ENCODE results near the gene ZNF316.

Gene ZNF316

DNA sequence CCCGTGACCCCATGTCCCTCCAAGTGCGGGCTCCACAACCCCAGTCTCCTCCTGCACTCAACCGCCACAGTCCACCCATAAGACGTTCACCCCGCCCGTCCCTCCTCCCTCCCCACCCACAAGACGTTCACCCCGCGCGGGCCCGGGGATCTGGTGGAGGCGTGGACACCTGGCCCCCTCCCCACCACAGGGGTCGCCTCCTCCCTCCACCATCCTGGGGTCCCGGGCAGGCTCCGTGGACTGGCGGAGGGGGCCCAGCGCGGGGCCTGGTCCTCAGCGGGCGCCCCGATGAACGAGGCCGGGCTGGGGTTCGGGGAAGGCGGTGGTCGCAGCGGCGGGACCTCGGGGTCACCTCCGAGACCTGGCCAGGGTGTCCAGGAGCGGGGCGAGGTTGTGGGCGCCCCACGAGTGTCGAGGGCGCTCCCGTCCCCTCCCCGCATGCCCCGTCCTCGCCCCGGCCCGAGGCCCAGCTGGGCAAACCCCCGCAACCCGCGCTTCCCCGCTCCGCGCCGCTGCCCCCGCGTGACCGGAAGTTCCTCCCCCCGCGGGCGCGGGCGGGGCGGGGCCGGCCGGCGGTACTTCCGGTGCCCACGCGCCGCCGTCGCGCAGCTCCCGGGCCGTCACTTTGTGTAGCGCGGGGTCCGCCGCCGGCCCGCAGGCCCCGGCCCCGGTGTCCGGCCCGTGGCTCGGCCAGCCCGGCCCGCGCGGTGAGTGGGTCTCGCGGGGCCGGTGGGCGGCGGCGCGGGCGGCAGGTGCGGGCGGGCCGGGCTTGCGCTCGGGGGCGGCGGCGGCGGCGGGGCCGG, at the start of gene ZNF316:
ZNF316 (plus strand) TSS at position 578 of the 803 bp plus-strand sequence. CDS start 5,092 bp downstream, outside the sequence.
- TF ChIP-seq ZNF274 (IDR thresholded peaks at IDR 0.05; ENCODE audit: low read depth, low read length) = no peak
- H3K4me3 ChIP-seq (ENCODE audit: low read length) = peak within 1 kb of the TSS; percentile 67

DNA sequence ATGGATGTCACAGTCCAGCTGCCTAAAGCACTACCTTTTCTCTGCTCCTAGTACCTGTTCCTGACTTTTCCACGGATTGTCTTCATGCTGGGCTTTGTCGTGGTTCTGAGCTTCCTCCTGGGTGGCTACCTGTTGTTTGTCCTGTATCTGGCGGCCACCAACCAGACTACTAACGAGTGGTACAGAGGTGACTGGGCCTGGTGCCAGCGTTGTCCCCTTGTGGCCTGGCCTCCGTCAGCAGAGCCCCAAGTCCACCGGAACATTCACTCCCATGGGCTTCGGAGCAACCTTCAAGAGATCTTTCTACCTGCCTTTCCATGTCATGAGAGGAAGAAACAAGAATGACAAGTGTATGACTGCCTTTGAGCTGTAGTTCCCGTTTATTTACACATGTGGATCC, 48.6 kb upstream of the ZNF316 start:
- no peak overlapping the region for H3K4me3 ChIP-seq (ENCODE audit: low read length)
- TF ChIP-seq ZNF274 (IDR thresholded peaks at IDR 0.05; ENCODE audit: low read depth, low read length) = no peak

DNA sequence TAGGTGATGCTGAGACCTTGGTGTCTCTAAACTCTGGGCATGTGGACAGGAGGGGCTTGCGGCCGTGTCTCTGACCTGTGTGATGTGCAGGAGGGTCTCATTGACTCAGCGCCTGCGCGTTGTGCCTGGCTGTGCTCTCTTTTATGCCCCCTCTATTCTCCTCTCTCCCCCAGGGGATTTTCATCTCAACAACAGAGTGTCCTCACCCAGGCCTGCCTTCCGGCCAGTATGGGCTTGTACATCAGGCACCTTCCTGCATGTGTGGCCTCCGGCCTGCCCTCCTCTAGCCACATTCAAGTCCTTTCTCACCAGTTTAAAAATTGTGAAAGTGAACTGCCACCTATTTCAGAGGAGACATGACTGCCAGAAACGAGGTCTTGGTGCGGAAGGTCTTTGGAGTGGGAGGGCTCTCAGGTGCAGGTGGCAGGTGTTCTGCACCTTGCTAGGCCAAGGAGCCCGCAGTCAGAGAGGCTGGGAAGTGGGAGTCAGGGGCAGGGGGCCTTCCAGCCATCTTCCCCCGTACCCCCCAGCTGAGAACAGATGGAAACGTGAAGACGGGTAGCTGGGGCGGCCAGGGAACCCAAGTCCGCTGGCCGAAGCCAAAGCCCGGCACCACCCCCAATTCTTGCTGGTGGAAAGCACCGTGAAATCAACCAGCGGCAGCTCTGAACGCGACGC, 47.8 kb upstream of the ZNF316 start:
- H3K4me3 ChIP-seq (ENCODE audit: low read length) = no peak overlapping the region
- TF ChIP-seq ZNF274 (IDR thresholded peaks at IDR 0.05; ENCODE audit: low read depth, low read length) = no peak

DNA sequence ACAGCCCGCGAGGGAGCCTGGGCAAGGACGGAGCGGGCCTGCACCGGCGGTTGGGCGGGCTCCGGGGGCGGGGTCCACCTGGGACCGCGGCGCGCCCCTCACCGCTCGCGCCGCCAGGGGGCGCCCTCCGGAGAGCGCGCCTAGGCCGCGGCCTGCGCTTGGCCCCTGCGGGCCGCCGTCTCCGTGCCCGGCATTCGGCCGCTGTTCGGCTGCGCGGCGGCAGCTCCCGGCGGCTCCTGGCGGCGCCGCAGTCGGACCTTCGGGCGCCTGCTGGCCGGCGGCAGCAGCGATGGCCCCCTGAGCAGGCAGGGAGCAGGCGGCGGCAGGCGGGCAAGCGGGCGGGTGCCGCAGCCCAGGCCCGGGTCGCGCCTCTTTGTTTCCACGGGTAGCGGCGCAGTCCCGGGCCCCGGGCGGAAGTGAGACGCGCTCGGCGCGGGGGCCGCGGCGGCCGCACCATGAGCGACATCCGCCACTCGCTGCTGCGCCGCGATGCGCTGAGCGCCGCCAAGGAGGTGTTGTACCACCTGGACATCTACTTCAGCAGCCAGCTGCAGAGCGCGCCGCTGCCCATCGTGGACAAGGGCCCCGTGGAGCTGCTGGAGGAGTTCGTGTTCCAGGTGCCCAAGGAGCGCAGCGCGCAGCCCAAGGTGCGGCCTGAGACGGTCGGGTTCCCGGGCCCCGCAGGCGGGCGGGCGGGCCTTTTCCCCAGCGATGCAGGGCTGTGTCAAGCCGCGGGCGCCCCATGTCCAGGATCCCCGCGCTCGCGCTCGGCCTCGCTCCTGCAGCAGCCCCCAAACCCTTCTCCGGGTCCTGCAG, 47.1 kb upstream of the ZNF316 start, which contains the start of gene INTS15:
INTS15 (plus strand) TSS at position 193 of the 816 bp plus-strand sequence; CDS start at position 456, 263 bp downstream.
- peak within 1 kb of the TSS; percentile 92 for H3K4me3 ChIP-seq (ENCODE audit: low read length)
- no peak for TF ChIP-seq ZNF274 (IDR thresholded peaks at IDR 0.05; ENCODE audit: low read depth, low read length)

DNA sequence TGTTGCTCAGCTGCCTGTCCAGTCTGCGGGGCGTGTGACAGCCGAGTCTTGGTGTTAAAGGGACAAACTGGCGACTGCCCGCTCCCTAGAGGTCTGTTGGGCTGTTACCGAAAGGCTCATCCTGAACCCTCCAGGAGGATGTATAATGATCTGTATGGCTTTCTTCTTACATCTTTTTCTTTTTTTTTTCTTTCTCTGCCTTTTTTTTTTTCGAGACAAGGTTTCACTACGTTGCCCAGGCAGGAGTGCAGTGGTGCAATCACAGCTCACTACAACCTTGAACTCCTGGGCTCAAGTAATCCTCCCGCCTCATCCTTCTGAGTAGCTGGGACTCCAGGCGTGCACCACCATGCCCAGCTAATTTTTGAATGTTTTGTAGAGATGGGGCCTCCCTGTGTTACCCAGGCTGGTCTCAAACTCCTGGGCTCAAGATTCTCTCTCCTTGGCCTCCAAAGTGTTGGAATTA, 46.4 kb upstream of the ZNF316 start:
- no peak for TF ChIP-seq ZNF274 (IDR thresholded peaks at IDR 0.05; ENCODE audit: low read depth, low read length)
- peak overlapping the region; percentile 92 for H3K4me3 ChIP-seq (ENCODE audit: low read length)

DNA sequence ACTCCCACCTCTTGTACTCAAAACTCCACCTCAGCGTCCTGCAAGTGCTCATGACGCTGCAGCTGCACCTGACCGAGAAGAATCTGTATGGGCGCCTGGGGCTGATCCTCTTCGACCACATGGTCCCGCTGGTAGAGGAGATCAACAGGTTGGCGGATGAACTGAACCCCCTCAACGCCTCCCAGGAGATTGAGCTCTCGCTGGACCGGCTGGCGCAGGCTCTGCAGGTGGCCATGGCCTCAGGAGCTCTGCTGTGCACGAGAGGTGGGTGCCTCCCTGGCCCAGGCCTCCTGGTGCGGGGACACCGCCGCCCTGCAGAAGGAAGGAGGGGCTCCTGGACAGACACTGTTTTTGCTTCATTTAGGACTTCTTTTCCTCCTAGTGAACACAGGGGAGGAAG, 37.0 kb upstream of the ZNF316 start:
- no peak for TF ChIP-seq ZNF274 (IDR thresholded peaks at IDR 0.05; ENCODE audit: low read depth, low read length)
- no peak overlapping the region for H3K4me3 ChIP-seq (ENCODE audit: low read length)

DNA sequence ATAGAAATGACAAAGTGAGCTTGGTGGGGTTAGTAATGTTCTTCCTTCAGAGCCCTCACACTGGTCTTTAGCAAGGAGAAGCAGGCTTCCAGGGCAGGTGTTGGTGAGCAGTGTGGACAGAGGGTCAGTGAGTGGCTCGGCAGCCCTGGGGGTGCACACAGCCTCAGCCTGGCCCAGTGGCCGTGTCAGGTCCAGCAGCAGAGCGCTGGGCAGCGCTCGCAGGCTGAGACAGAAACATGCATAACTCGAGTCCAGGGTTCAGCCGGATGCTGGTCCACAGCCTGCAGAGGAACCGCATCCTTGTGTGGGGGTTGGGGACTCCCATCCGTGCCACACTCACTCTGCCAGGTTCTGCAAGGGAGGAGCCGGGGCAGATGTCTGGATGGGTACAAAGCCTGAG, 32.7 kb upstream of the ZNF316 start:
- H3K4me3 ChIP-seq (ENCODE audit: low read length) = no peak overlapping the region
- no peak for TF ChIP-seq ZNF274 (IDR thresholded peaks at IDR 0.05; ENCODE audit: low read depth, low read length)

DNA sequence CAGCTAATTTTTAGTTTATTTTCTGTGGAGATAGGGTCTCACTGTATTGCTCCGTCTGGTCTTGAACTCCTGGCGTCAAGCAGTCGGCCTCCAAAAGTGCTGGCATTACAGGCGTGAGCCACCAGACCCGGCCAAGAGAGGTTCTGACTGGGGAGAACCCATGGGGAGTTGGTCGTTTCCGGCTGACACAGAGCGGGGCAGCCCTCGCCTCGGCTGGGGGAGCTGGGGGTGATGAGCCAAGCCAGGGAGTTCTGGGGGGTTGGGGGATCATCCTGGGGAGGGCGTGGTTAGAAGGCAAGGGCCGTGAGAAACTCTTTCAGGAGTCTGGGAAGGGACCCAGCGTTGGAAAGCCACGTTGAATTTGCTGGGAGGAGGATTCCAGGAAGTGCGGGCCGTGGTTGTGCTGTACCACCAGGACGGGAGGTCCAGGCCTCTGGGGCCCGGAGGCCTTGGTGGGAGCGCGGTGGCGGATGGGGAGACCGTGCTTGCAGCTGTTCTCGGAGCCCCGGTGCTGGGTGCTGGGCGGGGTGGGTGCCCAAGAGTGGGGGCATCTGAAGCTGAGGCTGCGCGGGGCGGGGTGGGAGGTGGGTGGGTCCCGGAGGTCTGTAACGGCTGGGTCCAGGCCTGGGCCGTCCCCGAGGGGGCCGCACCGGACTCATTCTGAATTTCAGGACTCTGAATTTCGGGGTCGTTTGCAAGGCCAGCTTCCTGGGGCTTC, 30.1 kb upstream of the ZNF316 start:
- no peak for TF ChIP-seq ZNF274 (IDR thresholded peaks at IDR 0.05; ENCODE audit: low read depth, low read length)

DNA sequence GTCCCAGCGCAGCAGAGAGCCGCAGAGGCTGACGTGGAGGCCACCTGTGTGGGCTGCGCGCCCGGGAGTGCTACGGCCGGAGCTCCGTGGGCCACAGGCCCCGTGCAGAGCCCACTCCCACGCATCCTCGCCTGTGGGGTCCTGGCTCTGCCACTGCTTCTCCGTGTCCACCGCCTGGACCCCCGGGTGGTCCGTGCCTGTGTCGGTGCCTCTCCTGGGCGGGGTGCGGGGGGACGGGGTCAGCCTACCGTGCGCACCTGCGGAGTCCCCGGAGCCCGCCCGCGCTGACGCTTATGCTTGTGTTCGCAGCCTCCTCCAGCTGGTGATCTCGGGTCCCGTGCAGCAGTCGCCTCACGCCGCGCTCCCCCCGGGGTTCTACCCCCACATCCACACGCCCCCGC, 29.5 kb upstream of the ZNF316 start:
- H3K4me3 ChIP-seq (ENCODE audit: low read length) = no peak overlapping the region
- TF ChIP-seq ZNF274 (IDR thresholded peaks at IDR 0.05; ENCODE audit: low read depth, low read length) = no peak

More for the DNA sequence above, 30.1 kb upstream of the ZNF316 start:
- no peak overlapping the region for H3K4me3 ChIP-seq (ENCODE audit: low read length)

DNA sequence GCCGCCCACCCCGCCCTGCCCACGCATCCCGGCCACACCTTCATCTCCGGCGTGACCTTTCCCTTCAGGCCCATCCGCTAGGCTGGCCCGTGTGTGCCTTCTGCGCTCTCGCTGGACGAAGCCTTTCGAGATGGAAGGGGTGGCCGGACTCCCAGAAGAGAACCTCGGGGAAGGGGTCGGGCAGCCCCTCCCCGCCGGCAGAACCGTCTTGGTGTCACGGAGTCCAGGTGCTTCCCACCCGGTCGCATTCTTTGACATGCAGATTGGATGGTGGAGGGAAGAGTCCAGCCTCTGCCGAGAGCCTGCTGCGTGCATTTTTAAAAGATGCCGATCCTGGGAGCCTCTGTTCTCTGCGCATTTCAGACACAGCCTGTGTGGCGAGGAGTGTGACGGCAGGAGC, 29.0 kb upstream of the ZNF316 start:
- no peak for TF ChIP-seq ZNF274 (IDR thresholded peaks at IDR 0.05; ENCODE audit: low read depth, low read length)
- no peak overlapping the region for H3K4me3 ChIP-seq (ENCODE audit: low read length)

DNA sequence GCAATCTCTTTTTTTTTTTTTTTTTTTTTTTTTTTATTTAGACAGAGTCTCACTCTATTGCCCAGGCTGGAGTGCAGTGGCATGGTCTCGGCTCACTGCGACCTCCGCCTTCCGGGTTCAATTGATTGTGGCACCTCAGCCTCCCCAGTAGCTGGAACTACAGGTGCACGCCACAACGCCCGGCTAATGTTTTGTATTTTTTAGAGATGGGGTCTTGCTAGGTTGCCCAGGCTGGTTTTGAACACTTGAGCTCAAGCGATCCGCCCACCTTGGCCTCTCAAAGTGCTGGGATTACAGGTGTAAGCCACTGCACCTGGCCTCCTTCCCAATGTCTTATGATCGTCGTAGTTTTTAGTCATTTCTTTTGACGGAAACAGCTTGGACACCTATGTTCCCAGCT, 28.3 kb upstream of the ZNF316 start:
- TF ChIP-seq ZNF274 (IDR thresholded peaks at IDR 0.05; ENCODE audit: low read depth, low read length) = no peak
- H3K4me3 ChIP-seq (ENCODE audit: low read length) = no peak overlapping the region

DNA sequence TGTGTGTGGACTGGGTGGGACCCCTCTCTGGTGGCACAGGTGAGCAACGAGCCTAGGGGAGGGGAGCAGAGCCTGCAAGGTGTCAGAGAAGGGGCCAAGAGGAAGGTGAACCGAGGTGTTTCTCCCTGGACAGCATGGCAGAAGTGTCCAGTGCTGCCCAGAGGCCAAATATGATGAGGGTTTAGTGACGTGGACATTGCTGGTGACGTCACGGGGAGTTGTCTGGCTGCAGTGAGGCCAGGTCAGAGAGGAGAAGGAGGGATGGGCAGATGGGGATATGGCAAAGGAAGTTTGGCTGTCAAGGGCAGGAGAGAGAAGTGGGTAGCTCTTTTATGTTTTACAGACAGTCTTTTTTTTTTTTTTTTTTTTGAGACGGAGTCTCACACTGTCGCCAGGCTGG, 24.3 kb upstream of the ZNF316 start:
- no peak overlapping the region for H3K4me3 ChIP-seq (ENCODE audit: low read length)
- TF ChIP-seq ZNF274 (IDR thresholded peaks at IDR 0.05; ENCODE audit: low read depth, low read length) = no peak

DNA sequence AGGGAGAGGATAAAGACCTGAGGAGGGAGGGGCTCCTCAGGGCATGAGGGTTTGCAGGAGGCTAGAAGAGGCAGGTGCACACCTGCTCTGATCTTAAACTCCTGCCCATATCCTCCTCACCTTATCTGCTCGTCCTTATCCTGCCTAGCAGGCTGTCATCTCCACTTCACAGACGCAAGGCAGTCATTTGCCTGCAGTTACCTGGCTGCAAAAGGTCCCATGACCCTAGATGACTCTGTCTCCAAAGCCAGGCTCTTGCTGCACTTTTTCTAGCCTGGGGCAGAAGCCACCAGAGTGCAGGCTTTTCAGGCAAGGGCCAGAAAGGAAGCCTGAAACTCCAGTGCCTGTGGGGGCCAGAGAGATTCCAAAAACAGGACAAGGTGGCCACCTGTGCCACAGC, 23.4 kb upstream of the ZNF316 start:
- TF ChIP-seq ZNF274 (IDR thresholded peaks at IDR 0.05; ENCODE audit: low read depth, low read length) = no peak
- H3K4me3 ChIP-seq (ENCODE audit: low read length) = no peak overlapping the region
